ENCODE results near the gene SEMA3G.

The SEMA3G gene

DNA sequence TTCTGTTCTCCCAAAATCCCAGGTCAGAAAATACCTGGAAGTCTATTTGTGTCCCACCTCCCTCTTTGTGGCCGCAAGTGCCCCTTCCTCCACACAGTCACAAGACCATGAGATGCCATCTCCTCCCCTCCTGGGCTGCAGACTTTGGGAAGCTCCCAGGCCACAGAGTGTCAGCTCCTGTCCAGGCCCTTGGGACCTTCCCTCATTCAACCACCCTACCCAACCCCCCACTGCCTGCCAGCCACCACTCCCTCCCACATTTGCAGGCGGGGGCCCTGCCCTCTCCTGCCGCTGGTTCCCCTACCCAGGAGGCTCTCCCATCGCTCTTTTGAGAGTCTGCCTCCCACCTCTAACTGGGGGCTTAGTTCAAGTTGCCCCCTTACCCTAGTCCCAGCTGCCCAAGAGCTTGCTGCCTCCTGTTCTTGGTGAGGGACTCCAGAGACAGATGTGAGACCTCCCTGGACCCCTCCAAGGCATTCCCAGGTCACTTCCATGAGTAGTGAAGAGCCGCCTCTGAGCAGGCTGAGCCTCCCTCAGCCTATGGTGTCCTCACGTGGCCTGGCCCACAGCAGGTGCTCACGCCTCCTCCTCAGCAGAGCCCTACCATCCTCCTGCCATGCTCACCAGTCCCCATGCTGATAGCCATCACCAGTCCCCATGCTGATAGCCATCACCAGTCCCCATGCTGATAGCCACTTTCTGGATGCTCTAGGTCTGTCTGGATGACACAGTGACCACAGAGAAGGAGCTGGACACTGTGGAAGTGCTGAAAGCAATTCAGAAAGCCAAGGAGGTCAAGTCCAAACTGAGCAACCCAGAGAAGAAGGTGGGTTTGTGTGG is 34.4 kb upstream of the SEMA3G start:
- DNase-seq, result no peak

DNA sequence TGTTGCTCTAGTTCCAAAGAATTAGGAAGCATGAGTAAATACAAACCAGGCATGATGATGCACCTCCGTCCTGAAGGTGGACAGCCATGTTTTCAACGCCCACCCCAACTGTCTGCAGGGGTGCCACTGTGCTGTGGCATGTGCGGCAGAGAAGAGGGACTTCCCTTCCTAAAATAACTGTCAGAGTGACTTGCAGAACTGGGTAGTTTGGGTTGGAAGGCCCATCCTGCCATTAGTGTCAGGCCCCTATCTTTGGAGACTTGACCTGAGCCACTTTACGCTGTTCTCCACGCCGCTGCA is 32.8 kb upstream of the SEMA3G start:
- no peak for DNase-seq

GRCh38 chr3:52477076-52477795 is 32.3 kb upstream of the SEMA3G start:
- DNase-seq, result no peak

DNA sequence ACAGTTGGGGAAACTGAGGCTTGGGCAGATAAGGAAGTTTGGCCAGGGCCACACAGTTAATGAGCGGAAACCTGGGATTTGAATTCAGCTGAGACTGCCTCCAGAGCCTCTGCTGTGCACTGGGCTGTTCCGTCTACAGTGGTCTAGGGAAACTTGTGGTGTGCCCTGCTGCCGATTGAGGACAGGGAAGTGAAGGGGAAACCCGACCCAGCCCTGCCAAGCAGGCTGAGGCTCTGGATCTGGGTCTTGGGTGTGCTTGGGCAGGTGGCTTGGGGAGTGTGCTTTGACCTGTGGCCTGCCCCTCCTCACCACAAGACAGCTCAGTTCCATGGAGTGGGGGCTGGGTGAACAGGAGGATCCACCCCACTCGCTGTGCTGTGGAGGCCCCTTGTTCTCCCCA is 28.1 kb upstream of the SEMA3G start:
- DNase-seq, result no peak

- no peak for DNase-seq
Measured at GRCh38 chr3:52472239-52473000, 27.5 kb upstream of the SEMA3G start.

- no peak for DNase-seq
Measured at GRCh38 chr3:52471371-52472238, 26.7 kb upstream of the SEMA3G start.

DNA sequence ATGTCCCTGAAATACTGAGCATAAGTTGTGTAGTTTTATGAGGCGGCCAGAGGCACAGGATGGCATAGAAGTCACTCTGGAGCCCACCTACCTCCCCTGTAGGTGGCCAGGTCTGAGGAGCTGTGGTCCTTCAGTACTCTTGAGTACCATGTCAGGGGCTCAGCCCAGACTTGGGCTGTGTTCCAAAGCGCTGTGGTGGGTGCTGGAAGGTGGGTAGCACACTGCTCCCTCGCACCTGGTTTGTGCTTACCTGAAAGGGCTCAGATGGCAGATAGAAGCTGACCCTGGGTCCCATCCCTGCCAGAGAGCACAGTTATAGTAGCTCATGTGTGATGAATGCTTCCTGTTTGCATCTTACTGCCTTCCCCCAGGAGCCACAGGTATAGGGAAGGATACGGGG is 26.0 kb upstream of the SEMA3G start:
- DNase-seq, result no peak

DNA sequence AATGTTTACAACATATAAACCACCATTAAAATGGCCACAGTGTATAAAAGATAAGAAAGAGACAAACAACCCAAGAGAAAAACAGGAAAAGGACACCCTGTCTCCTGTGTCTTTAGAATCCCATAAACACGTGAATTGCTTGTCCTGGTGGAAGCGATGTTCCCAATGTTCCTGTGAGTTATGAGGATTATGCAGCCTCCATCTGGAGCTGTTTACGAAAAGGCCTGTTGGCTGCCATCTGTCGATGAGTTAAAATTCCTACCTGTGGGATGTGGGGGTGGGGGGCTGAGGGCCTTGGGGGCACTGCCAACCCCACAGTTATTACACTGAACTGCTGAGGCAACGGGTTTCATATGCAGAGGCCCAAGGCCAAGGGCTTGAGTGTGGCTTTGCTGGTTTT is 24.1 kb upstream of the SEMA3G start:
- peak; percentile 76 for DNase-seq

- peak; percentile 28 for DNase-seq
Measured at GRCh38 chr3:52468336-52468735, 23.4 kb upstream of the SEMA3G start.

DNA sequence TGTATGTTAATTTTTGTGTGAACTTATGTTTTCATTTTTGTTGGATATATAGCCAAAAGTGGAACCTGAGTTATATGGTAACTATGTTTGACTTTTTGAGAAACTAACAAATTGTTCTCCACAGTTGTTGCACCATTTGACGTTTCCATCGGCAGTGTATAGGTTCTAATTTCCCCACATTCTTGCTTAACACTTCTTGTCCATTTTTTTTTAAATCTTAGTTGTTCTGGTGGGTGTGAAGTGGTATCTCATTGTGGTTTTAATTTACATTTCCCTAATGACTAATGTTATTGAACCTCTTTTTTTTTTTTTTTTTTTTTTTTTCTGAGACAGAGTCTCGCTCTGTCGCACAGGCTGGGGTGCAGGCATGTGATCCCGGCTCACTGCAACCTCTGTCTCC is 18.5 kb upstream of the SEMA3G start:
- DNase-seq, result no peak

- no peak for DNase-seq
Measured at GRCh38 chr3:52461874-52462273, 17.0 kb upstream of the SEMA3G start.

GRCh38 chr3:52458770-52459545 is 14.1 kb upstream of the SEMA3G start:
- no peak for DNase-seq

DNA sequence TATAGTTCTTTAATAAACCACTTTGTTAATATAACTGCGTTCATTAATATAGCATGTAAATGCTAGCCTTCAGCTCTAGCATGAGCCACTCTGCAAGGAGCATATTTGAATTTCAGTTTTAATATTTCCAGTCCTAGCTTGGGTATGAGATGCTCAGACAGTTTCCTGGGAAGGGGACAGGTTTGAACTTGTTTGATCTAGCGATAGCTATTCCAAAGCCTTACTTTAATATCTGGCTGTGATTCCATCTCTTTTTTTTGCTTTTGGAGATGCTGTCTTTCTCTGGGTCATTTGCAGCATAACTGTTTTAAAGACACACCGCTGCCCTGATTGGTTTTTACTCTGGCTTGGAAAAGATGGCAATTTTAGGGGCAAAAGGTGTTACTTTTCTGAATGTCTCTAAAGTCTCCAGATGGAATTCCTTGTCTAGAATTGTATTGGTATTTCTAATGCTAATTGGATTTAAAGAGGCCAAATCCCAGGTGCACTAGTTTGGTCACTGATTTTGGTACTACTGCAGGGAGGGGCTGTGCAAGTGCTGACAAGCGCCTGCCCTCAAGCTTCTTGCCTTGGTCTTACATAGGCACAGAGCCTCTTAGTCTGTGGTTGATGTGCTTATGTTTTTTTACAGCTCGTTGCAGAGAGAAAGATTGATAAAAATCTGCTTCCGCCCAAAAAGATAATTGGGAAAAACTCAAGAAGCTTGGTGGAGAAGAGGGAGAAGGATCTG is 13.3 kb upstream of the SEMA3G start:
- no peak for DNase-seq

- no peak for DNase-seq
Measured at GRCh38 chr3:52456800-52457183, 11.9 kb upstream of the SEMA3G start.

GRCh38 chr3:52456169-52456799 is 11.4 kb upstream of the SEMA3G start:
- DNase-seq, result no peak

- peak; percentile 76 for DNase-seq
Measured at GRCh38 chr3:52455283-52456168, 10.6 kb upstream of the SEMA3G start, which contains the start of gene NISCH. Gene NISCH (plus strand): TSS chr3:52455604. CDS start chr3:52455642, 38 bp downstream.

DNA sequence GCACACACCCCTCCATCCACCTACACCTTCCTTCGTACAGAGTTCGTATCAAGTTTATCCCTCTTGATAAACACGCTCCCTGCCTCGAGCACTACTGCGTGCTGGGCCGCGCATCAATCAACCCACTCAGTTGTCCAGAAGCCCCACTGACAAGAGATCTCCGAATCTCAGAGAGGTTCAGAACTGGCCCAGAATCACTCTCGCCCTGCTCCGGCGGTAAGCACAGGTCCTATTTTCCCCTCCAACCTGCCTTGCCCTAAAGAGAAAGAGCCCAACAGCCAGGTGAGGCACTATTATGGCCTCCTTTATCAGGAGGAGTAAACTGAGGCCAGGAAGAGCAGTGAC is 10.0 kb upstream of the SEMA3G start:
- no peak for DNase-seq

DNA sequence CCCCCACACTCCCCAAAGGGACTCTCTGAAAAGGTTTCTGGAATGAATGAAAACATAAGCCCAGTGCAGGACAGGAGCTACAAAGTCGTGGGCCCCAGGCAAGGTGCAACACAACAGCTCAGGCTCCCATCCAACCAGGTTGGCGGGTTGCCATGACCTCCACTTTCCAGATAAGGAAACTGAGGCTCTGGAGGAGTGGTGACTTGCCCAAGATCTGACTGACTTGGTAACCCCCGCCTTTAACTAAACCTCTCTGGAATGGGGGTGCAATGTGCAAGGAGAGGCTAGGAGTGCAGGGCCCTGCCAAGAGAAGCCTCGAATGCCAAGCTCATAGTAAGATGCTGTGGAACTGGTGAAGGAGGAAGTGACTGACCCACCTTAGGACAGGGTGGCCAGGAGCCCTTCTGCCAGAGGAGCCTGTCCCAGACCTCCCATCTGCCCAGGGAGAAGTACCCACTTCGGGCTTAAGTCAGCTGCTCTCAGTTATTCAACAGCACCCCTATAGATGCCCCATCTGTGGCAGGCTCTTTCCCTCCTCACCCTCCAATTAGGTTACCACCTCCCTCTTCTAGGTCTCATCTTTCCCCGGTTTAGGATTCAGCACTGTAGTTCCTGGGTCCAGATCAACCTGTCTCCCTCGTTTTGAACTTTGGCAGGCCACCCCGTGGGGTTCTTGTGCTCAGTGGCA is 9.5 kb upstream of the SEMA3G start:
- no peak for DNase-seq
